Activated CD4-positive, alpha-beta T cell treated with anti-CD3 and anti-CD28 coated beads, Interleukin-2, amount 10 ng/mL, durations not matched to agents 24 days and 14 days (primary cell): ENCODE data around the gene DHX30. TPM values are rescaled to one million over a fixed set of nuclear protein-coding genes. Genes with fewer than 3 reads are reported as not detected.
"Not testable (repeated sequence)": the region's sequence is repeated elsewhere in the genome, so short reads cannot be mapped to it uniquely, and the experiment has no call there.

Source experiments
- DNase-seq: peaks from one replicate; pipeline ENCODE4 v3.0.0; 2022
- H3K27ac Mint-ChIP-seq: one replicate; pipeline ENCODE4 v1.8.0; 2022; ENCODE audit warnings: mild to moderate bottlenecking, mixed read lengths
- H3K27me3 Mint-ChIP-seq: one replicate; pipeline ENCODE4 v1.8.0; 2022; ENCODE audit warnings: mixed read lengths
- H3K36me3 Mint-ChIP-seq: one replicate; pipeline ENCODE4 v1.8.0; 2022; ENCODE audit warnings: low read depth, mild to moderate bottlenecking, mixed read lengths
- H3K4me1 Mint-ChIP-seq: one replicate; pipeline ENCODE4 v1.8.0; 2021; ENCODE audit warnings: mixed read lengths
- H3K4me3 Mint-ChIP-seq: one replicate; pipeline ENCODE4 v1.8.0; 2022; ENCODE audit warnings: mild to moderate bottlenecking, moderate library complexity, mixed read lengths
- H3K9me3 Mint-ChIP-seq: one replicate; pipeline ENCODE4 v1.8.0; 2021; ENCODE audit warnings: mixed read lengths
- intact Hi-C: fragments of 100-400 bp; cut with micrococcal nuclease; formaldehyde crosslinking; loops from one replicate; pipeline ENCODE4 v1.15.1; 2023
- total RNA-seq: library from RNA; stranded (reverse); gene quantifications from 2 replicates; pipeline ENCODE4 v1.2.3, GENCODE V29; 2022

The DHX30 gene
- 143 and 149 TPM in 2 replicates for total RNA-seq

DNA sequence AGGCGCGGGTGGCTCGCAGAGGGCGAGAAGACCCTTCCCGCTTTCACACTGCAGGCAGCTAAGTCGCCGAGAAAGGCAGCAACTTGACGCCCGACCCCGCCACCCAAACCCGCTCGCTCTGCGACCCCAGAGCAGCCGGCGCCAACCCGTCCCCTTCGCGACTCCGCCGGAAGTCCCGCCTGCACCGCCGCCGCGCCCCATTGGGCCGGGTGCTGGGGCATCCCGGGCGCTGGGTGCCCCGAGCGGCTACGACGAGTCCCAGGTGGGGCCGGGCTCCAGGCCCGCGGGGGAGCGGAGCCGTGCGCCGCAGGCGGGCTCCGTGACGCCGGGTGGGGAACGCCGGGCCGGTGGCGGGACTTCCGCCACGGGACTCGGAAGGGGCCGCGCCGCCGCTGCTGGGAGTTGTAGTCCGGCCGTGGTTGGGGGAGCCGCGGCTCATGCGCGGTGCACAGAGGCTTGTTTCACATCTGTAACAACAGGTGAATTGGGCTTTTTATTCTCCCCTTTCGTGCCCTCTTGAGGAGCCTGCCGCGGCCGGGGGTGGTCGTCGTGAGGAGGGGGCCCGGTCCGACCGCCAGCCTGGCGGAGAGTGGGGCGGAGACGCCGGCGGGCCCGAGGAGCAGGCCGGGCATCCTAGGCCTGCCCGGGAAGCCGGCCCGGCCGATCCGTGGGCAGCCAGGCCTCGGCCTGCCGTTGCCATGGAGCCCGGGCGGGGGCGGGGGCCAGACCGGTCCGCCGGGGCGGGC, at the start of gene DHX30:
DHX30 (plus strand) TSS at position 405 of the 746 bp plus-strand sequence. CDS start 7,546 bp downstream, outside the sequence.
- intact Hi-C loops = loop anchor here (1.0 kb wide), 5 partner anchors 14 to 423 kb away; partner anchors contain the start of gene ELP6
- DNase-seq = peak; percentile 96
- no peaks in the 10 kb centered on the region for H3K9me3 Mint-ChIP-seq
- peaks cover 6% of the 10 kb centered on the region for H3K36me3 Mint-ChIP-seq
- H3K4me3 Mint-ChIP-seq = peak within 1 kb of the TSS; percentile 99
- H3K27me3 Mint-ChIP-seq = no peaks in the 10 kb centered on the region
- H3K4me1 Mint-ChIP-seq = peaks cover 19% of the 10 kb centered on the region
- H3K27ac Mint-ChIP-seq = peak within 1 kb of the TSS; percentile 96

DNA sequence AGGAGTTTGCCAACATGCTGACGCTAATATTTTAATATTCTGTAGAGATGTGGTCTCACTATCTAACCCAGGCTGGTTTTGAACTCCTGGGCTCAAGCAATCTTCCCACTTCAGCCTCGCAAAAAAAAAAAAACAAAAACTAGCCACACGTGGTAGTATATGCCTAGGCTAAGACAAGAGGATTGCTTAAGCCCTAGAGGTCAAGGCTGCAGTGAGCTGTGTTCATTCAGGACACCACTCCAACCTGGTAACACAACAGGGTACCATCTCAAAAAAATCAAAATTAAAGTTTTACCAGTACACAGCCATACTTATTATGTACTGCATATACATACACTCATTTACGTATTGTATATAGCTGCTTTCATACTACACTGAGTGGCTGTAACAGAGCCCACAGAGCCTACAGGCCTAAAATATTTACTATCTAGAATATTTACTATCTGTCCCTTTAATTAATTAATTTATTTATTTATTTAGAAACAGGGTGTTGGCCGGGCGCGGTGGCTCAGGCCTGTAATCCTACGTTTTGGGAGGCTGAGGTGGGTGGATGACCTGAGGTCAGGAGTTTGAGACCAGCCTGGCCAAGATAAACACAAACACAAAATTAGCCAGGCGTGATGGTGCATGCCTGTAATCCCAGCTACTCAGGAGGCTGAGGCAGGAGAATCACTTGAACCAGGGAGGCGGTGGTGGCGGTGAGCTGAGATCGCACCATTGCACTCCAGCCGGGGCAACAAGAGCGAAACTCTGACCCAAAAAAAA, 44.5 kb upstream of the DHX30 start:
- Mint-ChIP-seq H3K4me1 (peaks cover 4% of the 10 kb centered on the region), H3K9me3 (no peaks in the 10 kb centered on the region), H3K36me3 (peaks cover 23% of the 10 kb centered on the region), H3K27me3 (no peaks in the 10 kb centered on the region), H3K4me3 (no peak overlapping the region), H3K27ac (peak overlapping the region; percentile 11)
- intact Hi-C loops = no loop called here
- no peak for DNase-seq

GRCh38 chr3:47760207-47760606, 42.7 kb upstream of the DHX30 start:
- H3K27ac Mint-ChIP-seq, H3K4me3 Mint-ChIP-seq, DNase-seq, intact Hi-C loops, H3K9me3 Mint-ChIP-seq, H3K27me3 Mint-ChIP-seq, H3K4me1 Mint-ChIP-seq: not testable (repeated sequence)
- H3K36me3 Mint-ChIP-seq = peaks cover 25% of the 10 kb centered on the region

GRCh38 chr3:47761046-47761445, 41.9 kb upstream of the DHX30 start:
- no peaks in the 10 kb centered on the region for H3K9me3 Mint-ChIP-seq
- intact Hi-C loops = no loop called here
- peaks cover 28% of the 10 kb centered on the region for H3K36me3 Mint-ChIP-seq
- no peak overlapping the region for H3K27ac Mint-ChIP-seq
- no peaks in the 10 kb centered on the region for H3K27me3 Mint-ChIP-seq
- H3K4me3 Mint-ChIP-seq = no peak overlapping the region
- H3K4me1 Mint-ChIP-seq = peaks cover 6% of the 10 kb centered on the region
- no peak for DNase-seq

DNA sequence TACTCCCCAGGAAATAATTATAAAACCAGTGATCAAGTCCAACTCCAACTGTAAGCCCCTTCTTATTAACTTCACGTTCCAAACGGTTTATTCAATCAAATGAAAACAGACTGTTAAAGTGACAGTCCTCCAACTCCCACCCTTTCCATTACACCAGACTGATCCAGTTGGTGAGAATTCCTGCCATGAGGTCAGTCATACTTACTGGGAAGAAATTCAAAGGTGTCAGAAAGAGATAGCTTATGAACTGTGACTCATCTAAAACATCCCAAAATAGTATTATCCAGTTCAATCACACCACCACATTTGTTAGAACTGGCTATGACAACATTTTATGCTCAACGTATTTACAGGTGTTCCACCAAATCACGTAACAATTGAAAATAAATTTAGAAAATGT, 40.7 kb upstream of the DHX30 start:
- peaks cover 6% of the 10 kb centered on the region for H3K4me1 Mint-ChIP-seq
- peaks cover 27% of the 10 kb centered on the region for H3K36me3 Mint-ChIP-seq
- peak overlapping the region; percentile 47 for H3K27ac Mint-ChIP-seq
- H3K4me3 Mint-ChIP-seq = no peak overlapping the region
- H3K9me3 Mint-ChIP-seq = no peaks in the 10 kb centered on the region
- intact Hi-C loops = no loop called here
- DNase-seq = no peak
- no peaks in the 10 kb centered on the region for H3K27me3 Mint-ChIP-seq

DNA sequence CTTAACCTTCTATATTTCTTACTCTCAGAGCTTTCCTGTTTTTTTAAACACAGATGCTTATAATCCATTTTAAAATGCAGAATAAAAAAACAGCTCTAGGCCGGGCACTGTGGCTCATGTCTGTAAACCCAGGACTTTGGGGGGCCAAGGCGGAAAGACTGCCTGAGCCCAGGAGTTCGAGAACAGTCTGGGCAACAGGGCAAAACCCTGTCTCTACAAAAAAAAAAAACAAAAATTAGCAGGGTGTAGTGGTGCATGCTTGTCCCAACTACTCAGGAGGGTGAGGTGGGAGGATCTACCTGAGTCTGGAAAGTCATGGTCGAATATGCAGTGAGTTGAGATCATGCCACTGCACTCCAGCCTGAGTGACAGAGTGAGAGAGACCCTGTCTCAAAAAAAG, 36.8 kb upstream of the DHX30 start:
- H3K27ac Mint-ChIP-seq = no peak overlapping the region
- H3K36me3 Mint-ChIP-seq = peaks cover 27% of the 10 kb centered on the region

DNA sequence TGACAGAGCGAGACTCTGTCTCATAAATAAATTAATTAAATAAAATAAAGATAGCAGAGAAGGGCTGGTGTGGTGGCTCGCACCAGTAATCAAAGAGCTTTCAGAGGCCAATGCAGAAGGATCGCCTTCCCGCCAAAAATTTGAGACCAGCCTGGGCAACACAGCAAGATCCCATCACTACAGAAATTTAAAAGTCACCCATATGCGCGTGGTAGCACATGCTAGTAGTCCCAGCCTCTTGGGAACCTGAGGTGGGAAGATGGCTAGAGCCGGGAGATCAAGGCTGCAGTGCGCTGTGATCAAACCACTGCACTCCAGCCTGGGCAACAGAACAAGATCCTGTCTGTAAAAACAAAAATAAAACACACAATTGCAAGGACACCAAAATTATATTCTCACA, 30.9 kb upstream of the DHX30 start:
- intact Hi-C loops = no loop called here

More for the DNA sequence above, 36.8 kb upstream of the DHX30 start:
- Mint-ChIP-seq H3K4me3 (no peak overlapping the region), H3K27me3 (no peaks in the 10 kb centered on the region), H3K9me3 (no peaks in the 10 kb centered on the region), H3K4me1 (peaks cover 8% of the 10 kb centered on the region)
- DNase-seq = no peak
- intact Hi-C loops = no loop called here

DNA sequence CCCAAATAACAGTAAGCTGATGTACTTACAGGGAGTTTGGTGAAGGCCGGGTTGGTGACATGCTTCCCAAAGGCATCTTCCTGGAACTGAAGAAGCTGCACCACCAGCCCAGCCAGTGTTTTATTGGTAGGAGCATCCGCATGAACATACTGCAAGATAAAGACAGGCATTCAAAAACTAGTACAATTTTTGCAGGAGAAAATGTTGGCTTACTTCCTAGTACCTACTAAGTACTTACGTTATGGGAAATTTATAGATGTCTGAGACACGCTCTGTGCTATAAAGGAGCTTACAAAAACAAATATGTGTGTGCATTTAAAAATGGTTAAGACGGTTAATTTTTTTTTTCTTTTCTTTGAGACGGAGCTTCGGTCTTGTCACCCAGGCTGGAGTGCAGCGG, 30.1 kb upstream of the DHX30 start:
- no peak for DNase-seq
- H3K4me3 Mint-ChIP-seq = no peak overlapping the region
- H3K4me1 Mint-ChIP-seq = peaks cover 5% of the 10 kb centered on the region
- intact Hi-C loops = no loop called here
- peaks cover 26% of the 10 kb centered on the region for H3K36me3 Mint-ChIP-seq
- H3K9me3 Mint-ChIP-seq = no peaks in the 10 kb centered on the region
- no peaks in the 10 kb centered on the region for H3K27me3 Mint-ChIP-seq
- H3K27ac Mint-ChIP-seq = no peak overlapping the region

More for the DNA sequence above, 30.9 kb upstream of the DHX30 start:
- Mint-ChIP-seq H3K4me3 (no peak overlapping the region), H3K27me3 (no peaks in the 10 kb centered on the region), H3K36me3 (peaks cover 26% of the 10 kb centered on the region), H3K4me1 (peaks cover 5% of the 10 kb centered on the region), H3K27ac (no peak overlapping the region), H3K9me3 (no peaks in the 10 kb centered on the region)
- no peak for DNase-seq

GRCh38 chr3:47778746-47779145, 24.2 kb upstream of the DHX30 start:
- no peak for DNase-seq
- peaks cover 24% of the 10 kb centered on the region for H3K36me3 Mint-ChIP-seq
- H3K9me3 Mint-ChIP-seq = no peaks in the 10 kb centered on the region
- H3K4me3 Mint-ChIP-seq = no peak overlapping the region
- peaks cover 1% of the 10 kb centered on the region for H3K27me3 Mint-ChIP-seq
- peaks cover 23% of the 10 kb centered on the region for H3K4me1 Mint-ChIP-seq
- intact Hi-C loops = no loop called here
- H3K27ac Mint-ChIP-seq = no peak overlapping the region

GRCh38 chr3:47780741-47781684, 21.9 kb upstream of the DHX30 start:
- H3K4me1 Mint-ChIP-seq = peaks cover 22% of the 10 kb centered on the region
- H3K36me3 Mint-ChIP-seq = peaks cover 19% of the 10 kb centered on the region
- no peaks in the 10 kb centered on the region for H3K9me3 Mint-ChIP-seq
- DNase-seq = peak; percentile 91
- H3K4me3 Mint-ChIP-seq = peak overlapping the region; percentile 96
- peak overlapping the region; percentile 100 for H3K27ac Mint-ChIP-seq
- intact Hi-C loops = loop anchor here (1.0 to 10.0 kb wide), 4 partner anchors 46 to 616 kb away; partner anchors contain the start of genes ELP6, KIF9, KLHL18 and SETD2
- peaks cover 1% of the 10 kb centered on the region for H3K27me3 Mint-ChIP-seq

DNA sequence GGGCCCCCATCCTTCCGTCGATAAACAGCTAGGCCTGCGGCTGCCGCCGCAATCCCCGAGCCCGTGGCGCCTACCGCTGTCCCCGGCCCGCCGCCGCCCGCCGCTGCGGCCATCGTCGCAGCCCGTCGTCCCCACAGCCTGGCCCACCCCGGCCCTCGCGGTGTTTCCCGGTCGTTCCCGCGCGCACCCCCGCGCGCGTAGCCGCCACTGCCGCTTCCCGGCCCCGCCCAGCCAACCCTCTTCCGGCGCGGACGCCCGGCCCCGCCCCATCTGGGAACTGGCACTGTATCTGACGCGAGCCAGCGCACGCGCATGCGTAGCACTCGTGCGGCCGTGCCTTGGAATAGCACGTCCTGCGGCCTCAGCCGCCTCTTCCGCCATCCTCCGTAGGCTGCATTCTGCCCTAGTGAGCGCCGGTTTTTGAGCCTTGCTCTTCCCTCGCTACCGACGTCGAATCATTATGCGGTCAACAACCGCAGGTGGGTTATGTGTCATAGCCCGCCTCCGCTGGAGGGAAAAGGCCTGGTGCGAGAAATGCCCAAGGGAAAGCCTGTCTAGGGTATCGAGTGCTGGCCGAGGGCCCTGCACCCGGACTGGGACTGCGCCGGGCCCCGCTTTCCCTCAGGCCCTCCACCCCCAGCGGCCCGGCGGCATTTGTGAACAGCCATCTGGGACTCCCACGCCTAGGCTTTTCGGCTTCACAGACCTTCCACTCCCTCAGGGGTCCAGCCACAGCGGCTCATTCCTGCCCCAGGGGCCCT, 21.1 kb upstream of the DHX30 start, which contains the start of gene SMARCC1:
SMARCC1 (minus strand) TSS at position 209 of the 761 bp plus-strand sequence; CDS start at position 113, 96 bp downstream.
- H3K4me1 Mint-ChIP-seq = peaks cover 22% of the 10 kb centered on the region
- peak within 1 kb of the TSS; percentile 100 for H3K27ac Mint-ChIP-seq
- H3K36me3 Mint-ChIP-seq = peaks cover 19% of the 10 kb centered on the region
- intact Hi-C loops = loop anchor here (1.0 to 10.0 kb wide), 6 partner anchors 20 to 617 kb away; partner anchors contain the start of genes ELP6, KIF9, KLHL18 and PTPN23
- H3K4me3 Mint-ChIP-seq = peak within 1 kb of the TSS; percentile 96
- H3K27me3 Mint-ChIP-seq = peaks cover 1% of the 10 kb centered on the region
- H3K9me3 Mint-ChIP-seq = no peaks in the 10 kb centered on the region
- peak; percentile 100 for DNase-seq

DNA sequence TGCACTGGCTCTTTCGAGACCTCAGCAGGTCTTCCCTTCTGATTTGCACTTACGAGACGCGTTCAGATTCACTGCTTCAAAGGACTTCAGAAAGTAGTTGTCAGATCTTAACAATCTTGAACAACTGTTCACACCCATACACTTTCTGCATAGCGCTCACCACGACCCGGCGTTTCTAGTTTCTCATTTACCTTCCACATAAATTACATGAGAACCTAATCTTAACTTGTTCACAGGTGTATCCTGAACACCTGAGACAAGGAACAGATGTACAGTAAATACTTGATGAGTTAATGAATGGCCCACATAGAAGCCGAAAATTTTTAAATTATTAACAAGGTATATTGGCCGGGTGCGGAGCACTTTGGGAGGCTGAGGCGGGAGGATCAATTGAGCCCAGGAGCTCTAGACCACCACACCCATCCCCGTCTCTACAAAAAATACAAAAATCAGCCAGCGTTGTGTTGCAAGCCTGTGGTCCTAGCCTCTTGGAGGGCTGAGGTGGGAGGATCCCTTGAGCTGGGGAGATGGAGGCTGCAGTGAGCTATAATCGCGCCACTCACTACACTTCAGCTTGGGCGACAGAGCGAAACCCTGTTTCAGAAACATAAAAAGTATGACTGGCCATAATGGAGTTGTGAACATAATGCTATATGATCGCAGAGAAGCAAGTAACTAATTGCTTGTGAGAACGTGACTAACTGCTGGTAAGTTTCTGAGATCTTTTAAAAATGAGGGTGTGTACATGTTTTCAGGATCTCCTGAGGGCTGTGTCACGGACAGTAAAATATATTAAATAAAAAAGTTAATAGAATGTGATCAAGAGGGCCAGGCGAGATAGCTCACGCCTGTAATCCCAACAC, 20.3 kb upstream of the DHX30 start:
- DNase-seq = peak; percentile 60
- H3K27me3 Mint-ChIP-seq = peaks cover 1% of the 10 kb centered on the region
- H3K27ac Mint-ChIP-seq = peak overlapping the region; percentile 100
- H3K9me3 Mint-ChIP-seq = no peaks in the 10 kb centered on the region
- peak overlapping the region; percentile 96 for H3K4me3 Mint-ChIP-seq
- peaks cover 19% of the 10 kb centered on the region for H3K36me3 Mint-ChIP-seq
- intact Hi-C loops = loop anchor here (1.0 to 10.0 kb wide), 5 partner anchors 20 to 618 kb away; partner anchors contain the start of genes KIF9, KLHL18, PTPN23 and SETD2
- H3K4me1 Mint-ChIP-seq = peaks cover 22% of the 10 kb centered on the region
